ENCODE results near the gene THOC6. TPM values are rescaled to one million over a fixed set of nuclear protein-coding genes. Genes with fewer than 3 reads are reported as not detected.

Gene THOC6
- total RNA-seq, 1 experiment from 2014 or later: 76.5 TPM

DNA sequence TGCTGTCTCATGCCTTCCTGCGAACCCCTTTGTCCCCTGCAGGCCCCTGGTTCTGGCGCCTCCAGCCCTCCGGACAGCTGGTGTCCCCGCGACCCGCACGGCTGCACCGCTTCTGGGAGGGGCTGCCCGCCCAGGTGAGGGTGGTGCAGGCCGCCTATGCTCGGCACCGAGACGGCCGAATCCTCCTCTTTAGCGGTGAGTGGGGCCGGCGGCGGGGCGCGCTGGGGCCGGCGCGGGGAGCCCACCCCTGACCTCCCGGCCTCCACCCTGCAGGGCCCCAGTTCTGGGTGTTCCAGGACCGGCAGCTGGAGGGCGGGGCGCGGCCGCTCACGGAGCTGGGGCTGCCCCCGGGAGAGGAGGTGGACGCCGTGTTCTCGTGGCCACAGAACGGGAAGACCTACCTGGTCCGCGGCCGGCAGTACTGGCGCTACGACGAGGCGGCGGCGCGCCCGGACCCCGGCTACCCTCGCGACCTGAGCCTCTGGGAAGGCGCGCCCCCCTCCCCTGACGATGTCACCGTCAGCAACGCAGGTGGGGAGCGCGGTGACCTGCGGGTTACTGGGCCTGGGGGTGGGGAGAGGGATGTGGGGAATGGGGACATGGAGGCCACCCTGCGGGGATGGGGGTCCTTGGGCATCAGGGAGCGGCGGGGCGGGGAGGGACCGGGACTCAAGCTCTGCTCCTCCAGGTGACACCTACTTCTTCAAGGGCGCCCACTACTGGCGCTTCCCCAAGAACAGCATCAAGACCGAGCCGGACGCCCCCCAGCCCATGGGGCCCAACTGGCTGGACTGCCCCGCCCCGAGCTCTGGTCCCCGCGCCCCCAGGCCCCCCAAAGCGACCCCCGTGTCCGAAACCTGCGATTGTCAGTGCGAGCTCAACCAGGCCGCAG is 34.5 kb downstream of the THOC6 start (continued):
- TF ChIP-seq, protein P1, sequence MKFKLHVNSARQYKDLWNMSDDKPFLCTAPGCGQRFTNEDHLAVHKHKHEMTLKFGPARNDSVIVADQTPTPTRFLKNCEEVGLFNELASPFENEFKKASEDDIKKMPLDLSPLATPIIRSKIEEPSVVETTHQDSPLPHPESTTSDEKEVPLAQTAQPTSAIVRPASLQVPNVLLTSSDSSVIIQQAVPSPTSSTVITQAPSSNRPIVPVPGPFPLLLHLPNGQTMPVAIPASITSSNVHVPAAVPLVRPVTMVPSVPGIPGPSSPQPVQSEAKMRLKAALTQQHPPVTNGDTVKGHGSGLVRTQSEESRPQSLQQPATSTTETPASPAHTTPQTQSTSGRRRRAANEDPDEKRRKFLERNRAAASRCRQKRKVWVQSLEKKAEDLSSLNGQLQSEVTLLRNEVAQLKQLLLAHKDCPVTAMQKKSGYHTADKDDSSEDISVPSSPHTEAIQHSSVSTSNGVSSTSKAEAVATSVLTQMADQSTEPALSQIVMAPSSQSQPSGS (CRISPR knock-in tag; IDR thresholded peaks at IDR 0.05; ENCODE audit: borderline replicate concordance, low read depth): no peak
- TF ChIP-seq, protein P2, sequence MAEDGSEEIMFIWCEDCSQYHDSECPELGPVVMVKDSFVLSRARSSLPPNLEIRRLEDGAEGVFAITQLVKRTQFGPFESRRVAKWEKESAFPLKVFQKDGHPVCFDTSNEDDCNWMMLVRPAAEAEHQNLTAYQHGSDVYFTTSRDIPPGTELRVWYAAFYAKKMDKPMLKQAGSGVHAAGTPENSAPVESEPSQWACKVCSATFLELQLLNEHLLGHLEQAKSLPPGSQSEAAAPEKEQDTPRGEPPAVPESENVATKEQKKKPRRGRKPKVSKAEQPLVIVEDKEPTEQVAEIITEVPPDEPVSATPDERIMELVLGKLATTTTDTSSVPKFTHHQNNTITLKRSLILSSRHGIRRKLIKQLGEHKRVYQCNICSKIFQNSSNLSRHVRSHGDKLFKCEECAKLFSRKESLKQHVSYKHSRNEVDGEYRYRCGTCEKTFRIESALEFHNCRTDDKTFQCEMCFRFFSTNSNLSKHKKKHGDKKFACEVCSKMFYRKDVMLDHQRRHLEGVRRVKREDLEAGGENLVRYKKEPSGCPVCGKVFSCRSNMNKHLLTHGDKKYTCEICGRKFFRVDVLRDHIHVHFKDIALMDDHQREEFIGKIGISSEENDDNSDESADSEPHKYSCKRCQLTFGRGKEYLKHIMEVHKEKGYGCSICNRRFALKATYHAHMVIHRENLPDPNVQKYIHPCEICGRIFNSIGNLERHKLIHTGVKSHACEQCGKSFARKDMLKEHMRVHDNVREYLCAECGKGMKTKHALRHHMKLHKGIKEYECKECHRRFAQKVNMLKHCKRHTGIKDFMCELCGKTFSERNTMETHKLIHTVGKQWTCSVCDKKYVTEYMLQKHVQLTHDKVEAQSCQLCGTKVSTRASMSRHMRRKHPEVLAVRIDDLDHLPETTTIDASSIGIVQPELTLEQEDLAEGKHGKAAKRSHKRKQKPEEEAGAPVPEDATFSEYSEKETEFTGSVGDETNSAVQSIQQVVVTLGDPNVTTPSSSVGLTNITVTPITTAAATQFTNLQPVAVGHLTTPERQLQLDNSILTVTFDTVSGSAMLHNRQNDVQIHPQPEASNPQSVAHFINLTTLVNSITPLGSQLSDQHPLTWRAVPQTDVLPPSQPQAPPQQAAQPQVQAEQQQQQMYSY (CRISPR knock-in tag; IDR thresholded peaks at IDR 0.05): no peak
- no peak for TF ChIP-seq JUN (CRISPR knock-in tag; IDR thresholded peaks at IDR 0.05)
- no peak for TF ChIP-seq FOXP1 (CRISPR knock-in tag; IDR thresholded peaks at IDR 0.05; ENCODE audit: borderline replicate concordance)
- TF ChIP-seq, protein P3, sequence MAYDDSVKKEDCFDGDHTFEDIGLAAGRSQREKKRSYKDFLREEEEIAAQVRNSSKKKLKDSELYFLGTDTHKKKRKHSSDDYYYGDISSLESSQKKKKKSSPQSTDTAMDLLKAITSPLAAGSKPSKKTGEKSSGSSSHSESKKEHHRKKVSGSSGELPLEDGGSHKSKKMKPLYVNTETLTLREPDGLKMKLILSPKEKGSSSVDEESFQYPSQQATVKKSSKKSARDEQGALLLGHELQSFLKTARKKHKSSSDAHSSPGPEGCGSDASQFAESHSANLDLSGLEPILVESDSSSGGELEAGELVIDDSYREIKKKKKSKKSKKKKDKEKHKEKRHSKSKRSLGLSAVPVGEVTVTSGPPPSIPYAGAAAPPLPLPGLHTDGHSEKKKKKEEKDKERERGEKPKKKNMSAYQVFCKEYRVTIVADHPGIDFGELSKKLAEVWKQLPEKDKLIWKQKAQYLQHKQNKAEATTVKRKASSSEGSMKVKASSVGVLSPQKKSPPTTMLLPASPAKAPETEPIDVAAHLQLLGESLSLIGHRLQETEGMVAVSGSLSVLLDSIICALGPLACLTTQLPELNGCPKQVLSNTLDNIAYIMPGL (CRISPR knock-in tag; IDR thresholded peaks at IDR 0.05): peak; percentile 74
- TF ChIP-seq, protein P4, sequence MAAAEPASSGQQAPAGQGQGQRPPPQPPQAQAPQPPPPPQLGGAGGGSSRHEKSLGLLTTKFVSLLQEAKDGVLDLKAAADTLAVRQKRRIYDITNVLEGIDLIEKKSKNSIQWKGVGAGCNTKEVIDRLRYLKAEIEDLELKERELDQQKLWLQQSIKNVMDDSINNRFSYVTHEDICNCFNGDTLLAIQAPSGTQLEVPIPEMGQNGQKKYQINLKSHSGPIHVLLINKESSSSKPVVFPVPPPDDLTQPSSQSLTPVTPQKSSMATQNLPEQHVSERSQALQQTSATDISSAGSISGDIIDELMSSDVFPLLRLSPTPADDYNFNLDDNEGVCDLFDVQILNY (CRISPR knock-in tag; IDR thresholded peaks at IDR 0.05): no peak
- TF ChIP-seq ZNF121 (CRISPR knock-in tag; IDR thresholded peaks at IDR 0.05): no peak
- TF ChIP-seq, protein P5, sequence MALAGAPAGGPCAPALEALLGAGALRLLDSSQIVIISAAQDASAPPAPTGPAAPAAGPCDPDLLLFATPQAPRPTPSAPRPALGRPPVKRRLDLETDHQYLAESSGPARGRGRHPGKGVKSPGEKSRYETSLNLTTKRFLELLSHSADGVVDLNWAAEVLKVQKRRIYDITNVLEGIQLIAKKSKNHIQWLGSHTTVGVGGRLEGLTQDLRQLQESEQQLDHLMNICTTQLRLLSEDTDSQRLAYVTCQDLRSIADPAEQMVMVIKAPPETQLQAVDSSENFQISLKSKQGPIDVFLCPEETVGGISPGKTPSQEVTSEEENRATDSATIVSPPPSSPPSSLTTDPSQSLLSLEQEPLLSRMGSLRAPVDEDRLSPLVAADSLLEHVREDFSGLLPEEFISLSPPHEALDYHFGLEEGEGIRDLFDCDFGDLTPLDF (CRISPR knock-in tag; IDR thresholded peaks at IDR 0.05): no peak
- TF ChIP-seq ZNF416 (CRISPR knock-in tag; IDR thresholded peaks at IDR 0.05): no peak

DNA sequence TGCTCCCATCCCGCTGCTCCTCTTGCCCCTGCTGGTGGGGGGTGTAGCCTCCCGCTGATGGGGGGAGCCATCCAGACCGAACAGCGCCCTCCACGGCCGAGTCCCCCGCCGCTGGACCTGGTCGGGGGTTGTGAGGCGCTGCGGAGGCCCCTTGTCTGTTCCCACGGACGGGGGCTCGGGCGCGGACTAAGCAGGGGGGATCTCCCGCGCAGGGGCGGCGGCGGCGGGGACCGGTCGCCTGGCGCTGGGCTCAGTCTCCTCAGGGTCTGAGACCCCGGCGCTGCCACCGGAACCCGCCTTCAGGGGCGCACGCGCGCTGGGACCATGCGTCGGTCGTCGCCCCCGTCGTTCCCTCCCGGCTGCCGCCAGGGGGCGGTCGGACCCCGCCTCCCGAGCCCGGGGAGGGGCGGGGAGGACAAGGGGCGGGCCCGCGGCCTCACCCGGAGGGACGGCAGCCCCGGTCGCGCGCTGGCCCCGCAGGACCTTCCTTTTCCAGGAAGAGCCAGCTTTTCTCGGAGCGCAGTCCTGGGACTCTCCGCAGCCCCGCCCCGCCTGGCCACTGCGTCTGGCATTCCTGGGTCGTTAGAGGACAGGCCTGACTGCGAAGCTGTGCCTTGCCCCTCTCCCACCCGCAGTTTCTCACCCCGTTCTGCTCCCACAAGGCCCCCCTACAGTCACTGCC is 35.3 kb downstream of the THOC6 start:
- H3K27me3 Mint-ChIP-seq (ENCODE audit: low read depth): peaks cover 3% of the 10 kb centered on the region; the same call in 1 of the 2 replicates
- POLR2A ChIA-PET: interaction anchor here (0.9 to 3.2 kb wide), 12 partner anchors 13 to 70 kb away, joined by 3 to 29 read pairs (median 6); partner anchors contain the start of genes CLDN9, HCFC1R1, MMP25 and TNFRSF12A
- ATAC-seq (peak; percentile 79), DNase-seq (ENCODE audit: low spot score) (peak; percentile 94)
- H3K36me3 Mint-ChIP-seq: no peaks in the 10 kb centered on the region
- peaks cover 28% of the 10 kb centered on the region for H3K4me1 Mint-ChIP-seq
- H3K9me3 Mint-ChIP-seq: no peaks in the 10 kb centered on the region
- CTCF ChIA-PET: interaction anchor here (0.6 to 3.6 kb wide), 54 partner anchors 9 to 205 kb away, joined by 3 to 109 read pairs (median 5); partner anchors contain the start of genes BICDL2, CLDN6, HCFC1R1 and KREMEN2
- H3K27ac Mint-ChIP-seq: peak overlapping the region; percentile 79; the same call in 1 of the 2 replicates
- H3K4me3 Mint-ChIP-seq: peak overlapping the region; percentile 76
- no peak; the same call in 1 of the 2 replicates for TF ChIP-seq TEAD1 (CRISPR knock-in tag; IDR thresholded peaks at IDR 0.05)
- TF ChIP-seq, protein P6, sequence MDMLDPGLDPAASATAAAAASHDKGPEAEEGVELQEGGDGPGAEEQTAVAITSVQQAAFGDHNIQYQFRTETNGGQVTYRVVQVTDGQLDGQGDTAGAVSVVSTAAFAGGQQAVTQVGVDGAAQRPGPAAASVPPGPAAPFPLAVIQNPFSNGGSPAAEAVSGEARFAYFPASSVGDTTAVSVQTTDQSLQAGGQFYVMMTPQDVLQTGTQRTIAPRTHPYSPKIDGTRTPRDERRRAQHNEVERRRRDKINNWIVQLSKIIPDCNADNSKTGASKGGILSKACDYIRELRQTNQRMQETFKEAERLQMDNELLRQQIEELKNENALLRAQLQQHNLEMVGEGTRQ (CRISPR knock-in tag; IDR thresholded peaks at IDR 0.05): peak; percentile 46; the same call in 1 of the 2 replicates
- TF ChIP-seq, protein P3 (CRISPR knock-in tag; IDR thresholded peaks at IDR 0.05): peak; percentile 99; the same call in 1 of the 2 replicates
- TF ChIP-seq, protein P2 (CRISPR knock-in tag; IDR thresholded peaks at IDR 0.05): peak; percentile 22; the same call in 1 of the 2 replicates
- TF ChIP-seq, protein P7, sequence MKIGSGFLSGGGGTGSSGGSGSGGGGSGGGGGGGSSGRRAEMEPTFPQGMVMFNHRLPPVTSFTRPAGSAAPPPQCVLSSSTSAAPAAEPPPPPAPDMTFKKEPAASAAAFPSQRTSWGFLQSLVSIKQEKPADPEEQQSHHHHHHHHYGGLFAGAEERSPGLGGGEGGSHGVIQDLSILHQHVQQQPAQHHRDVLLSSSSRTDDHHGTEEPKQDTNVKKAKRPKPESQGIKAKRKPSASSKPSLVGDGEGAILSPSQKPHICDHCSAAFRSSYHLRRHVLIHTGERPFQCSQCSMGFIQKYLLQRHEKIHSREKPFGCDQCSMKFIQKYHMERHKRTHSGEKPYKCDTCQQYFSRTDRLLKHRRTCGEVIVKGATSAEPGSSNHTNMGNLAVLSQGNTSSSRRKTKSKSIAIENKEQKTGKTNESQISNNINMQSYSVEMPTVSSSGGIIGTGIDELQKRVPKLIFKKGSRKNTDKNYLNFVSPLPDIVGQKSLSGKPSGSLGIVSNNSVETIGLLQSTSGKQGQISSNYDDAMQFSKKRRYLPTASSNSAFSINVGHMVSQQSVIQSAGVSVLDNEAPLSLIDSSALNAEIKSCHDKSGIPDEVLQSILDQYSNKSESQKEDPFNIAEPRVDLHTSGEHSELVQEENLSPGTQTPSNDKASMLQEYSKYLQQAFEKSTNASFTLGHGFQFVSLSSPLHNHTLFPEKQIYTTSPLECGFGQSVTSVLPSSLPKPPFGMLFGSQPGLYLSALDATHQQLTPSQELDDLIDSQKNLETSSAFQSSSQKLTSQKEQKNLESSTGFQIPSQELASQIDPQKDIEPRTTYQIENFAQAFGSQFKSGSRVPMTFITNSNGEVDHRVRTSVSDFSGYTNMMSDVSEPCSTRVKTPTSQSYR (CRISPR knock-in tag; IDR thresholded peaks at IDR 0.05): no peak

All from WTC11 (cell line).